HG03558 (cell line): ENCODE results near the gene CST7.
"Not testable (repeated sequence)": the region's sequence is repeated elsewhere in the genome, so short reads cannot be mapped to it uniquely, and the experiment has no call there.

ENCODE experiments used
- ATAC-seq: cut with Tn5 transposase; IDR thresholded peaks from one replicate; pipeline ENCODE4 v1.9.1; 2021; ENCODE audit warnings: moderate number of reproducible peaks; ENCODE audit not compliant: unreplicated experiment; ENCODE audit errors: extremely low read depth

The CST7 gene

GRCh38 chr20:24998631-24999445, 49.8 kb downstream of the CST7 start:
- no peak for ATAC-seq

GRCh38 chr20:24999568-24999967, 50.5 kb downstream of the CST7 start:
- ATAC-seq, result no peak

DNA sequence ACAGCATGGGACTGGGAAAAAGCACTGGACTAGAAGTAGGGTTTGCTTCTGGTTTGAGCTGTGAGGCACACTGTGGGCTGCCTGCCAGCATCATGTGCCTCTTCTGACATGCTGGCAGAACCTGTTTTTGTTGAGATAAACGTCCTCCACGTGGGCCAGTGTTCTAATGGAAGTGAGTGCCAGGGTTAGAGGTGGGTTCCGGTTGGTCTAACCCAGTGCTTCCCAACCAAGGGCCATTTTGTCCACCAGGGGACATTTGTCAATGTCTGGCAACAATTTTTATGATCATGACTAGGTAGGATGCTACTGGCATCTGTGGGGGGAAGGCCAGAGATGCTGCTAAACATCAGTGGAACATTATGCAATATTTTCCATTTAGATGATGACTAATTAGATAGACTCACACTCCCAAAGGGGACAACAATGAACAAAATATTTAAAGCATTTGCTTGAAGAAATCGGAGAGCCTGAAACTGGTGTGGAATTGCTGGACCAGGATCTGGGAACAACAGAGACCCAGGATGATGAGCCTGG, 51.3 kb downstream of the CST7 start:
- ATAC-seq, result no peak

GRCh38 chr20:25001323-25001722, 52.3 kb downstream of the CST7 start:
- not testable (repeated sequence) for ATAC-seq

DNA sequence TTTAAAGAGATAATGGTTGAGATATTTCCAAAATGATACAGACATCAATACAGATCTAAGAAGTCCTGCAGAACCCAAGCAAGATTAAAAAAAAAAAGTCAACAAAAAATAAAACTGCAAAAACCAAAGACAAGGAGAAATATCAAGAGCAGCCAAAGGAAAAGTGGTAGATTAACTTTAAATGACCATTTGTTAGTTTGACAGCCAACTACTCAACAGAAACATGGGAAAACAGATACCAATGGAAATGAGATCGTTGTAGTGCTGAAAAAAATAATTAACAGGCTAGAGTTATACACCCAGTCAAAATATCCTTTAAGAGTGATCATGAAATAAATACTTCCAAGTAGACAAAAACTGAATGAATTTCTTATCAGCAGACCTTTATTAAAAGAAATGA, 53.9 kb downstream of the CST7 start:
- ATAC-seq, result no peak

- ATAC-seq, result no peak
Observed at GRCh38 chr20:25005220-25005619, 56.2 kb downstream of the CST7 start.

- ATAC-seq, result no peak
Observed at GRCh38 chr20:25005661-25006060, 56.6 kb downstream of the CST7 start.

GRCh38 chr20:25006431-25007167, 57.5 kb downstream of the CST7 start:
- ATAC-seq, result no peak

DNA sequence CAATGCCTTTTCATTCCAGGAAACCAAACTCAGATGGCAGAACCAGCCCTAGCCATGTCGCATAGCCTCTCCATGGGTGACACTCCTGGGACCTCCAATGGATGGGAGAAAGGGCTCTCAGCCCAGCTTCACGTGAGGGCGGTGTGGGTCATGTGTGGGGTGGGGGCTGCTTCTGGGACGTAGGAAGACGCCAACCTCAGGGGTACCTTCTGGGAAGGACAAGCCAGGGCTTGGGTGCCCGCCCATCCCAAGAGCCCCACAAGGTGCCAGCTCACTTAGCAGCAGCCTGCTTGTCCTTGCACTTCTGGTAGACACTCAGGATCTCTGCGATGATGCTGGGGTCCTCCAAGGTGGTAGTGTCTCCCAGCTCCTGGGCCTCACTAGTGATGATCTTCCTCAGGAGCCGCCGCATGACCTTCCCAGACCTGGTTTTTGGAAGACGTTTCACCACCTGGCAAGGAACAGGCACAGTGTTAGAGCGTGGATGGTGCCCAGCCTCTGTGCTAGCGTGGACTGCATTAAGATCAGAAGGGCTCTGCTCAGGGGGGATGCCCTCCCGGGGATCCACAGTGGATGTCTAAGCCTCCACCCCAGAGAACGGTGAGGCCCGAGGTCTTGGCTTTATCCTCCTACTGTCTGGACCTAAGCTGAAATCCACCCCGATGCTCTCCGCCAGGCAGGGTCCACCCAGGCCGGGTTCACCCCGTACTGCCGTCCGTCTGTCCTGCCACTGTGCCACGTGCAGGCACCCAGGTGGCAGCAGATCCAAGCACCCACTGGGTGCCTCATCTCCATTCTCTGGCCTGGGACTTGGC, 58.6 kb downstream of the CST7 start:
- no peak for ATAC-seq

DNA sequence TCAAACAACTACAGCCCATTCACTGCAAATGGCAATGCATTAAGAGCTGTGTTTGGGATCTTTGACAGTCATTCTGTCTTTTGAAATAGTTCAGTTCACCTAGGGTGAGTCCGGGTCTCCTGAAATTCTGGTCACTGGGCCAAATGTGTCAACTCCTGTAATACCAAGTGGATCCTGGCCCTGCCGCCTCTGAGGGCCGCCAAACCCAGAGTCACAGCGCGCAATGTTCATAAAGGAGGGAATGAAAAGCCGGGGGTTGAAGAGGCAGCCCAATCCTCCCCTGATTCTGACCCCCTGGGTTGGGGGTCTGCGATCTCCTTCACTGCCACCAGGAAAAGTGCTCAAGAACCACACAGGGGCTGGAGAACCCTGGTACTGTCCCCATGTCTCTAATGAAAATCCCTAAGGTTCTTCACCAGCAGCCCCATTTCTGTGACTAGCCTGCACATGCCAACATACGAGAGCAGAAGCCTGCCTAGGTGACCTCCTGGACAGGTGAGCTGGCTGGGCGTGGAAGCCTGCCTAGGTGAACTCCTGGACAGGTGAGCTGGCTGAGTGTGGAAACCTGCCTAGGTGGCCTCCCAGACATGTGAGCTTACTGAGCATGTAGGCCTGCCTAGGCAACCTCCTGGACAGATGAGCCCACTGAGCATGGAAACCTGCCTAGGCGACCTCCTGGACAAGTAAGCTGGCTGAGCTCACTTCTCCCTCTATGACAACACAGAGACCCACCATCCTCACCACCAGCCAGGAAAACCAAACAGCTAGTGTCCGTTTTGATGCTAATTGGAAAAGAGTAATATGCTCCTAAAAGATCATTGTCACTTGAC, 59.5 kb downstream of the CST7 start:
- no peak for ATAC-seq
